DOHH2 (cell line): ENCODE measurements around the gene PRPSAP1.
"Not testable (repeated sequence)": the region's sequence is repeated elsewhere in the genome, so short reads cannot be mapped to it uniquely, and the experiment has no call there.

Experiments
- H3F3A ChIP-seq: fragments of 200-600 bp; sonication (generic), shearing (Covaris generic); 2 replicates; pipeline ENCODE4 v1.6.0; 2016; ENCODE audit warnings: antibody characterized with exemption, mild to moderate bottlenecking; ENCODE audit not compliant: control insufficient read depth, insufficient read depth
- H3K27ac ChIP-seq: fragments of 200-600 bp; sonication (generic); 2 replicates; pipeline ENCODE4 v1.5.1; 2014; ENCODE audit warnings: low read depth, mild to moderate bottlenecking, low read length, moderate library complexity
- H3K27me3 ChIP-seq: fragments of 200-600 bp; sonication (generic); 2 replicates; pipeline ENCODE4 v1.6.1; 2014; ENCODE audit warnings: mild to moderate bottlenecking, low read length, mixed read lengths; ENCODE audit not compliant: control insufficient read depth
- H3K36me3 ChIP-seq: fragments of 200-600 bp; sonication (generic); 2 replicates; pipeline ENCODE4 v1.6.1; 2014; ENCODE audit warnings: mild to moderate bottlenecking, low read length, moderate library complexity, mixed read lengths; ENCODE audit not compliant: control insufficient read depth
- H3K4me1 ChIP-seq: fragments of 200-600 bp; sonication (generic); 2 replicates; pipeline ENCODE4 v1.6.1; 2014; ENCODE audit warnings: mild to moderate bottlenecking, low read length, mixed read lengths; ENCODE audit not compliant: control insufficient read depth
- H3K4me2 ChIP-seq: fragments of 200-600 bp; sonication (generic); 2 replicates; pipeline ENCODE4 v1.6.0; 2014; ENCODE audit warnings: mild to moderate bottlenecking, low read length, moderate library complexity
- H3K4me3 ChIP-seq: fragments of 200-600 bp; sonication (generic); 2 replicates; pipeline ENCODE4 v1.5.1; 2014; ENCODE audit warnings: mild to moderate bottlenecking, low read length, mixed read lengths
- H3K79me2 ChIP-seq: fragments of 200-600 bp; sonication (generic); 2 replicates; pipeline ENCODE4 v1.6.1; 2014; ENCODE audit warnings: mild to moderate bottlenecking, low read length, mixed read lengths; ENCODE audit not compliant: control insufficient read depth
- H3K9me2 ChIP-seq: fragments of 200-600 bp; sonication (generic); replicated peaks from 2 replicates; pipeline ENCODE4 v1.6.1; 2014; ENCODE audit warnings: mild to moderate bottlenecking, low read length, mixed read lengths; ENCODE audit not compliant: control insufficient read depth
- H3K9me3 ChIP-seq: fragments of 200-600 bp; sonication (generic); 2 replicates; pipeline ENCODE4 v1.6.1; 2014; ENCODE audit warnings: antibody characterized with exemption, low read length, mixed read lengths; ENCODE audit not compliant: control insufficient read depth, insufficient read depth
- H4K20me1 ChIP-seq: fragments of 200-600 bp; sonication (generic); 2 replicates; pipeline ENCODE4 v1.6.0; 2014; ENCODE audit warnings: low read depth, mild to moderate bottlenecking, antibody characterized with exemption, low read length, moderate library complexity; ENCODE audit not compliant: control insufficient read depth, insufficient read depth
- EZH2phosphoT487 ChIP-seq: fragments of 200-600 bp; sonication (generic); IDR thresholded peaks from 2 replicates; pipeline ENCODE4 v1.6.1; 2017; ENCODE audit warnings: borderline replicate concordance, mild to moderate bottlenecking, antibody characterized with exemption, low read length, moderate library complexity, mixed read lengths
- TF ChIP-seq, protein P1 (sequence below): fragments of 200-600 bp; sonication (generic); IDR thresholded peaks from one replicate; pipeline ENCODE4 v1.5.1; 2014; ENCODE audit warnings: antibody characterized with exemption, mild to moderate bottlenecking, low read depth, low read length; ENCODE audit not compliant: poor library complexity, severe bottlenecking

PRPSAP1 gene

DNA sequence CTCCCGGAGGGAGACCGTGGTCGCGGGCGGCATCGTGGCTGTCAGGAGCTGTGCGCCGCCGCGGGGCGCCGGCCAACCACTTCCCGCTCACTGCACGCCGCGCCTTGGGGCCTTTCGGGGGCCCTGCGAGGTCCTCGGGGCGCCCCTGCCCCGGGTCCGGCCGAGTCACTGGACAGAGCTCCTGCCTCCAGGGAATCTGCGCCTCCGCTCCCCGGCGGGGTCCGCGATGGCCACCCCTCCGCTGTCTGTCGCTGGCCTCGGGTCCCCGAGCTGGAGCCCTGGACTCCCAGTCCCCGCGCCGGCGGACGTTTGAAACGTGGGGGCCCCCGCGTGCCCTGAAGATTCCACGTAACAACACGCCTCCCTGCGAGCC, 45.8 kb downstream of the PRPSAP1 start, which contains the start of gene QRICH2:
Gene QRICH2, minus strand, starts transcription at position 311 of the 373 bp plus-strand sequence. Its CDS starts 278 bp downstream, at position 33.
- Histone ChIP-seq H3K4me2 (no peak within 1 kb of the TSS), H3K4me1 (peaks cover 9% of the 10 kb centered on the region), H3K27me3 (no peaks in the 10 kb centered on the region), H3F3A (no peaks in the 10 kb centered on the region), H3K36me3 (peaks cover 14% of the 10 kb centered on the region), H3K9me2 (no peaks in the 10 kb centered on the region), H3K4me3 (no peak within 1 kb of the TSS), H4K20me1 (no peaks in the 10 kb centered on the region), H3K9me3 (no peaks in the 10 kb centered on the region), H3K27ac (no peak within 1 kb of the TSS), H3K79me2 (no peaks in the 10 kb centered on the region)
- no peak for TF ChIP-seq EZH2phosphoT487
- TF ChIP-seq, protein P1, sequence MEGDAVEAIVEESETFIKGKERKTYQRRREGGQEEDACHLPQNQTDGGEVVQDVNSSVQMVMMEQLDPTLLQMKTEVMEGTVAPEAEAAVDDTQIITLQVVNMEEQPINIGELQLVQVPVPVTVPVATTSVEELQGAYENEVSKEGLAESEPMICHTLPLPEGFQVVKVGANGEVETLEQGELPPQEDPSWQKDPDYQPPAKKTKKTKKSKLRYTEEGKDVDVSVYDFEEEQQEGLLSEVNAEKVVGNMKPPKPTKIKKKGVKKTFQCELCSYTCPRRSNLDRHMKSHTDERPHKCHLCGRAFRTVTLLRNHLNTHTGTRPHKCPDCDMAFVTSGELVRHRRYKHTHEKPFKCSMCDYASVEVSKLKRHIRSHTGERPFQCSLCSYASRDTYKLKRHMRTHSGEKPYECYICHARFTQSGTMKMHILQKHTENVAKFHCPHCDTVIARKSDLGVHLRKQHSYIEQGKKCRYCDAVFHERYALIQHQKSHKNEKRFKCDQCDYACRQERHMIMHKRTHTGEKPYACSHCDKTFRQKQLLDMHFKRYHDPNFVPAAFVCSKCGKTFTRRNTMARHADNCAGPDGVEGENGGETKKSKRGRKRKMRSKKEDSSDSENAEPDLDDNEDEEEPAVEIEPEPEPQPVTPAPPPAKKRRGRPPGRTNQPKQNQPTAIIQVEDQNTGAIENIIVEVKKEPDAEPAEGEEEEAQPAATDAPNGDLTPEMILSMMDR, result no peak

DNA sequence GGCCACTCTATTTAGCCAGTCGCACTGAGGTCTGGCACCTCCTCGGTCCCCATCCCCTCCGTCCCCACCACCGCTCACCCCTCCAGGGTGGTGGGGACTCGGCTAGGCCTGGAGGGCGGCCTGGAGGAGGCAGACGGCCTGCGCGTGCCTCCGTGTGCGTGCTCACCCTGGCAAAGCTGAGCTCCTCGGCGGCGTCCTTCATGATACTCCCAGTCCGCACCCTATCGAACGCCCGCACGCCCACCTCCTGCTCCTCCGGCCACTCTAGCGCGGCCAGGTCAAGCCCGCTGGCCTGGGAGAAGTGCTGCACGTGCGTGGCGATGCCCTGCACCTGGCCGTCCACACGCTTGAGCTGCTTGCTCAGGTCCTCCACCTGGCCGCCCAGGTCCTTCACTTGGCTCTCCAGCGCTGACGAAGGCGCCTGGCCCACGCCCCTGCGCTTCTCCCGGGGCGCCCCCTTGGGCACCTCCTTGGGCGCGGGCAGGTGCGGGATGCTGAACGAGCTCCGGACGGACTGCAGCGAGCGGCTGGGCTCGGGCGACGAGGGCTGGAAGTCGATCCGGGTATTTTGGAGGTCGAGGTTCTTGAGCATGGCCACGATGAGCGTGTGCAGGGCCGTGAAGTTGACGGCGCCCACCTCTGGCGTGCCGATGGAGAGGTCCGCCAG, 46.3 kb downstream of the PRPSAP1 start:
- Histone ChIP-seq H3K9me3 (no peaks in the 10 kb centered on the region), H3F3A (no peaks in the 10 kb centered on the region), H3K27ac (no peak overlapping the region), H3K79me2 (no peaks in the 10 kb centered on the region), H3K9me2 (no peaks in the 10 kb centered on the region), H3K4me3 (no peak overlapping the region), H3K27me3 (no peaks in the 10 kb centered on the region), H3K36me3 (peaks cover 9% of the 10 kb centered on the region), H4K20me1 (no peaks in the 10 kb centered on the region), H3K4me2 (no peak overlapping the region), H3K4me1 (peaks cover 9% of the 10 kb centered on the region)
- TF ChIP-seq EZH2phosphoT487, result no peak
- TF ChIP-seq, protein P1, result no peak

DNA sequence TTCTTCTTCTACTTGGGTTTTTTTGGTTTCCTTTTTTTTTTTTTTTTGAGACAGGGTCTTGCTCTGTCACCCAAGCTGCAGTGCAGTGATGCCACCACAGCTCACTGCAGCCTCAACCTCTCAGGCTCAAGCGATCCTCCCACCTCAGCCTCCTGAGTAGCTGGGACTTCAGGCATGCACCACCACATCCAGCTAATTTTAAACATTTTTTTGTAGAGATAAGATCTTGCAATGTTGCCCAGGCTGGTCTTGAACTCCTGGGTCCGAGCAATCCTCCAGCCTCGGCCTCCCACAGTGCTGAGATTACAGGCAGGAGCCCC, 48.6 kb downstream of the PRPSAP1 start:
- not testable (repeated sequence) for H3K27me3 ChIP-seq, H3F3A ChIP-seq, H3K4me1 ChIP-seq, H3K36me3 ChIP-seq, H3K9me3 ChIP-seq, H3K27ac ChIP-seq, H4K20me1 ChIP-seq, H3K4me3 ChIP-seq, H3K79me2 ChIP-seq, H3K9me2 ChIP-seq, H3K4me2 ChIP-seq

GRCh38 chr17:76304226-76305134, 49.2 kb downstream of the PRPSAP1 start:
- no peak overlapping the region for H3K4me2 ChIP-seq
- H3K9me2 ChIP-seq, result no peaks in the 10 kb centered on the region
- no peak overlapping the region for H3K4me3 ChIP-seq
- H4K20me1 ChIP-seq, result no peaks in the 10 kb centered on the region
- H3K4me1 ChIP-seq, result peaks cover 5% of the 10 kb centered on the region
- H3F3A ChIP-seq, result no peaks in the 10 kb centered on the region
- H3K79me2 ChIP-seq, result no peaks in the 10 kb centered on the region
- H3K27ac ChIP-seq, result no peak overlapping the region
- H3K9me3 ChIP-seq, result no peaks in the 10 kb centered on the region
- H3K27me3 ChIP-seq, result no peaks in the 10 kb centered on the region
- TF ChIP-seq, protein P1, result no peak
- no peak for TF ChIP-seq EZH2phosphoT487
- no peaks in the 10 kb centered on the region; the same call in 1 of the 2 replicates for H3K36me3 ChIP-seq
